ENCODE measurements around the gene KCTD2.
A peak's percentile ranks its signal among the peaks of the same experiment; 100 is the strongest.

The KCTD2 gene, protein sequence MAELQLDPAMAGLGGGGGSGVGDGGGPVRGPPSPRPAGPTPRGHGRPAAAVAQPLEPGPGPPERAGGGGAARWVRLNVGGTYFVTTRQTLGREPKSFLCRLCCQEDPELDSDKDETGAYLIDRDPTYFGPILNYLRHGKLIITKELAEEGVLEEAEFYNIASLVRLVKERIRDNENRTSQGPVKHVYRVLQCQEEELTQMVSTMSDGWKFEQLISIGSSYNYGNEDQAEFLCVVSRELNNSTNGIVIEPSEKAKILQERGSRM

DNA sequence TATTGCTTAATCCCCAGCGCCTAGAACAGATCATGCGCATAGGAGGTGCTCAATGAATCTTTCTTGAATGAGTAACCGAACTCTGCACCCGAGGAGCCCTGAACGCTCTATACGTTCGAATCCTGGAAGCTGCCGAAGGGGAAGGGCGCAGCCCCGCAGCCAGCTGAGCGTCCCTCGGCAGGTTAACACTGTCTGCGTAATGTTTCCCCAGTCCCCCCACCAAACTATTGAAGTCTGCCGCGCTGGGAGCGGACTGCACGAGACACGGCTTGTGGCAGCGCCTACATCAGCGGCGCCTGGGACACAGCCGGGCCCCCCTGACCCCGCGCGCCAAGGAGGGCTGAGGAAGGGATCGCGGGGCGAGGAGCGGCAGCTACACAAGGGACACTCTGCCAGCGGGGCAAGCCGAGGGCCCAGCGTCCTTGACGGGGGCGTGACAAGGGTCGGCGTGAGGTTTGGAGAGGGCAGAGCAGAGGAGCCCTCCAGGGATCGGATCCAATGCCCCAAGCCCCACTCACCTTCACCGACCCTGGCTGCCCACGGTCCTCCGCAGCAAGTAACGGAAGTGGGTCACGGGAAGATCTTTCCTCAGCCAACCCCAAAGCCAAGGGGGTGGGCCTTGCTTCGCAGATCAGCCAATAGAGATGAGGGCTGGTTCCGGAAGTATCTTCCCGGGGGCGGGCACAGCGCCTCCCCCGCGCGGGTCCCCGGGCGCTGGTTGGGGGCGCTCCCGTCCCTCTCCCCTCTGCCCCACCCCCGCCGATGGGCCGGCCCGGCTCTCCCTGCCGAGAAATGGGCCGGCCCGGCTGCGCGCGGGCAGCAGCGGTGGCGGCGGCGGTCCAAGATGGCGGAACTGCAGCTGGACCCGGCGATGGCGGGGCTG, at the start of gene KCTD2, which contains the start of gene ATP5PD:
KCTD2 (plus strand) TSS at position 819 of the 883 bp plus-strand sequence; CDS start at position 845, 26 bp downstream.
ATP5PD (minus strand) TSS at position 563 of the 883 bp plus-strand sequence. CDS start 4,319 bp downstream, outside the sequence.
- TF ChIP-seq, protein P1, sequence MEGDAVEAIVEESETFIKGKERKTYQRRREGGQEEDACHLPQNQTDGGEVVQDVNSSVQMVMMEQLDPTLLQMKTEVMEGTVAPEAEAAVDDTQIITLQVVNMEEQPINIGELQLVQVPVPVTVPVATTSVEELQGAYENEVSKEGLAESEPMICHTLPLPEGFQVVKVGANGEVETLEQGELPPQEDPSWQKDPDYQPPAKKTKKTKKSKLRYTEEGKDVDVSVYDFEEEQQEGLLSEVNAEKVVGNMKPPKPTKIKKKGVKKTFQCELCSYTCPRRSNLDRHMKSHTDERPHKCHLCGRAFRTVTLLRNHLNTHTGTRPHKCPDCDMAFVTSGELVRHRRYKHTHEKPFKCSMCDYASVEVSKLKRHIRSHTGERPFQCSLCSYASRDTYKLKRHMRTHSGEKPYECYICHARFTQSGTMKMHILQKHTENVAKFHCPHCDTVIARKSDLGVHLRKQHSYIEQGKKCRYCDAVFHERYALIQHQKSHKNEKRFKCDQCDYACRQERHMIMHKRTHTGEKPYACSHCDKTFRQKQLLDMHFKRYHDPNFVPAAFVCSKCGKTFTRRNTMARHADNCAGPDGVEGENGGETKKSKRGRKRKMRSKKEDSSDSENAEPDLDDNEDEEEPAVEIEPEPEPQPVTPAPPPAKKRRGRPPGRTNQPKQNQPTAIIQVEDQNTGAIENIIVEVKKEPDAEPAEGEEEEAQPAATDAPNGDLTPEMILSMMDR (conservative IDR thresholded peaks at IDR 0.05; ENCODE audit: low read depth, low read length) = no peak
- peak; percentile 98 for DNase-seq (ENCODE audit: low read depth)
- peak within 1 kb of the TSS; percentile 100 for H3K4me3 ChIP-seq (ENCODE audit: low read depth, low read length)

DNA sequence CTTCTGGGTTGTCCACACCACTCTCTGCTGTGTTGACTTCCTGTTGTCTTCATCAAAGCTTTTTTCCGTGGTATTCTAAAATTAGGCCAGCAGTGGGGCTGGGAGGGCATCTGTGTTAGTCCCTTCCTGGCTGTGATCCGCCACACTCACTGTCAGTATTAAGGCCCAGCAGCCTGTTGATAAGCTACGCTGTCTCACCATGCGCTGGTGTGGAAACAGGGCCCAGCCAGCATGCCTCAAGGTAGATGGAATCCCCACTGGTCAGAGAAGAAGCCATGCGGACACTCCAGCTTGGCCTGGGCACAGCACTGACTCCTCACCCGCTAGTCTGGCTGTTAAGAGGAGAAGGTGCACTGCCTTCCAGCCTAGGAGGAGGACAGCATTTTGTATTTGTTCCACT, 48.2 kb upstream of the KCTD2 start:
- DNase-seq (ENCODE audit: low read depth) = no peak
- TF ChIP-seq, protein P1 (conservative IDR thresholded peaks at IDR 0.05; ENCODE audit: low read depth, low read length) = no peak
- H3K4me3 ChIP-seq (ENCODE audit: low read depth, low read length) = no peak overlapping the region

DNA sequence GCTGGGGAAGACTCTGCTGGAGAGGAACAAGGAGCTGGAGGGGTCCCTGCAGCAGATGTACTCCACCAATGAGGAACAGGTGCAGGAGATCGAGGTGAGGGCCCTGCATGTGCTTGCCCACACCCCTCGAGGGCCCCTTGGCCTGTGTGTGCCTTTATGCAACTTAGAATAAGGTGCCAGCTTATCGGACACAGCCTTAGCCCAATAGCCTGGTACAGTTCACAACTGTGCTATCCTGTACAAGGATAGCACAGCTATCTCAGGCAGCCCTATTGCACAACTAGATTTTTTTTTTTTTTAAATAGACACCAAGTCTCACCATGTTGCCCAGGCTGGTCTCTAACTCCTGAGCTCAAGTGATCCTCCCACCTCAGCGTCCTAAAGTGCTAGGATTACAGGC, 47.5 kb upstream of the KCTD2 start:
- H3K4me3 ChIP-seq (ENCODE audit: low read depth, low read length) = no peak overlapping the region
- TF ChIP-seq, protein P1 (conservative IDR thresholded peaks at IDR 0.05; ENCODE audit: low read depth, low read length) = no peak
- no peak for DNase-seq (ENCODE audit: low read depth)

DNA sequence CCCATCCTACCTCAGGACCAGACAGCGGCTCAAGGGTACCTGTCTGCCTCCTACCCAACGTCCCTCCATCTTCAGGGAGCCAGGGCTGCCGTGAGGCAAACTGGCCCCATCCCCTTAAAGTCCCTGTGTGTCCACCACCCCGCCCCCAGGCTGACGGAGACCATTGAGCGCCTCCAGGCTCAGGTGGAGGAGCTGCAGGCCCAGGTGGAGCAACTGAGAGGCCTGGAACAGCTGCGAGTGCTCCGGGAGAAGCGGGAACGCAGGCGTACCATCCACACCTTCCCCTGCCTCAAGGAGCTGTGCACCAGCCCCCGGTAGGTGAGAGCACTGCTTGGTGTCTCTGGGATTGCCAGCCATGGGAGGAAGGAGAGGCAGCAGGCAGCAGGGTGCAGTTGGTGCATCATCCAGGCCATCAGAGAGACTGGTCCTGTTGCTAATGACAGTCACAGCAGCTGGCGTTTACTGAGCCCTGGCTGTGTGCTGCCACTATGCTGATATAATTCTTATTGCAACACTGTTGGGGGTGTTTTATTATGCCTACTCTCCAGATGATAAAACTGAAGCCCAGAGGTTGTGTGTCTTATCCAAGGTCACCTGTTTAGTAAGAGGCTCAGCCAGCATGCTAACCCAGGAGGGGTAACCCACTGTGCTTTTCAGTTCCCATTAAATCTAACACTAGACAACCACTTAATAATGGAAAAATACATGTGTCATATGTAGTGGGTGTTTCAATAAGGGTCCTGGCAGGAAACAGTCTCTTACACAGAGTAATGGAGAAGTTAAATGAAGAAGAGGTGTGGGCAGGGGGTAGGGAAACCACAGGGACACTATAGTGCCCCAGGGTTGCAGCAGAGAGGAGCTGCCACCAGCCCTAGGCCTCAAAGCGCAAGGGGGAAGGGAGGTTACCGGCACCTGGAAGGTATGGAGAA, 44.8 kb upstream of the KCTD2 start:
- DNase-seq (ENCODE audit: low read depth) = no peak
- no peak overlapping the region for H3K4me3 ChIP-seq (ENCODE audit: low read depth, low read length)
- TF ChIP-seq, protein P1 (conservative IDR thresholded peaks at IDR 0.05; ENCODE audit: low read depth, low read length) = no peak

DNA sequence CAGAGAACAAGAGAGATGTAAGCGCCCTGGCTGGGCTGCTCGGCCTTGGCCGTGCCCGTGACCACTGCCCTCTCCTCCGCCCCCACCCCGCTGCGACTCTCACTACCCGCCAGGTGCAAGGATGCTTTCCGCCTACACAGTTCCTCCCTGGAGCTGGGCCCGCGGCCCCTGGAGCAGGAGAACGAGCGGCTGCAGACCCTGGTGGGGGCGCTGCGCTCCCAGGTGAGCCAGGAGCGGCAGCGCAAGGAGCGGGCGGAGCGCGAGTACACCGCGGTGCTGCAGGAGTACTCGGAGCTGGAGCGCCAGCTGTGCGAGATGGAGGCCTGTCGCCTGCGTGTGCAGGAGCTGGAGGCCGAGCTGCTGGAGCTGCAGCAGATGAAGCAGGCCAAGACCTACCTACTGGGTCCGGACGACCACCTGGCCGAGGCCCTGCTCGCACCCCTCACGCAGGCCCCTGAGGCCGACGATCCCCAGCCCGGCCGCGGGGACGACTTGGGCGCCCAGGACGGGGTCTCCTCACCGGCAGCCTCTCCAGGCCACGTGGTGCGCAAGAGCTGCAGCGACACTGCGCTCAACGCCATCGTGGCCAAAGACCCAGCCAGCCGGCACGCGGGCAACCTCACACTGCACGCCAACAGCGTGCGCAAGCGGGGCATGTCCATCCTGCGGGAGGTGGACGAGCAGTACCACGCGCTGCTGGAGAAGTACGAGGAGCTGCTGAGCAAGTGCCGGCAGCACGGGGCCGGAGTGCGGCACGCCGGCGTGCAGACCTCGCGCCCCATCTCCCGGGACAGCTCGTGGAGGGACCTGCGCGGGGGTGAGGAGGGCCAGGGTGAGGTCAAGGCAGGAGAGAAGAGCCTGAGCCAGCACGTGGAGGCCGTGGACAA, 43.7 kb upstream of the KCTD2 start:
- DNase-seq (ENCODE audit: low read depth) = no peak
- H3K4me3 ChIP-seq (ENCODE audit: low read depth, low read length) = no peak overlapping the region
- TF ChIP-seq, protein P1 (conservative IDR thresholded peaks at IDR 0.05; ENCODE audit: low read depth, low read length) = no peak

DNA sequence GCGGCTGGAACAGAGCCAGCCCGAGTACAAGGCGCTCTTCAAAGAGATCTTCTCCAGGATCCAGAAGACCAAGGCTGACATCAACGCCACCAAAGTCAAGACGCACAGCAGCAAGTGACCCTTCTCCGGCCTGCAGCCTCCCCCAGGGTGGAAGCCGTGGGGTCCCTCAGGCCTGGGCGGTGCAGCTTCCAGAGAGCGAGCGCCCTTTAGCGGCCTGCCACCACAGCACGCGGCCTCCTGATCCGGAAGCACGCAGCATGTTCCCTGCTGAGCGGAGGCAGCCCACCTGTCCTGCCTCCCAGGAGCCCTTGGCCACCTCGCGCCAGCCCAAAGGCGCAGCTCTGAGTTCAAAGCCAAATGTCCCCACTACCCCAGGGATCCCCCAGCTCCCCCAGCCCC, 43.1 kb upstream of the KCTD2 start:
- TF ChIP-seq, protein P1 (conservative IDR thresholded peaks at IDR 0.05; ENCODE audit: low read depth, low read length) = no peak
- no peak for DNase-seq (ENCODE audit: low read depth)
- no peak overlapping the region for H3K4me3 ChIP-seq (ENCODE audit: low read depth, low read length)
